Measurements from ENCODE around the gene KMT5B.

DNA sequence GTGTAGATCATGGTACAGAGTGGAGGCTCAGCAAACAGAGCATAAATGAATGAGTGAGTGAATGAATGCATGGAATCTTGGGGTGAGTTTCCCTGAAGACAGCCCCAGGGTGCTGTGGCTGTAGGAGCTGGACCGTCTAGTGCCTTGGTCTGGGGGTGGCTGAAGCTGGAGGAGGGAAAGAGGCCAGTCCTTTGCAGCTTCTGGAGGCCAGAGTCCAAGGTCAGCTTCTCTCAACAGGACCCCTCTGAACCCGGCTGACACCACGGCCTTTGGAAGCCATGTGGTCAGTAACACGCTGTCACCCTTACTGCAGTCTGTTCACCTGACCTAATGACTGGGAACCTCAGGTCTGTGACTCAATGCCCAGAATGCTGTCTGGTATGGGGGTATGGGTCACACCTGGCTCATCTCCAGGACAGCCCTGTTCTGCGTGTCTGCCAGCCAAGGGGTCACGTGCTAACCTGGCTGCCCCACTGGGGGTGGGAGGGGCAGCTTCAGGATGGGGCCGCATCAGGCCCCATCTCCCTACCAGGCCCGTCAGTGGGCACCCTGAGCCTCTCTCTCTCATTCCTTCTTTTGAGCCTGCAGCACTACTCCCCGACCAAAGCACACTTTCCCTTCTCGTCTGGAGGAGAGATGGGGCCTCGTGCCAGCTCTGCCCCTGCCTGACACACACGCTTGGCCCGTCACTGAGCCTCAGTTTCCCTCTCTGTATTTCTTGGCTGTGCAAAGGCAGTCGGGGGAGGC, 67.8 kb downstream of the KMT5B start:
- TF ChIP-seq EP300 (IDR thresholded peaks at IDR 0.05): no peak
- TF ChIP-seq POLR2A (IDR thresholded peaks at IDR 0.05): no peak

Measured in ovary (tissue), 1 donor.